Upper lobe of left lung (tissue), 6 donors: ENCODE data around the gene RCBTB2. TPM values are rescaled to one million over a fixed set of nuclear protein-coding genes. Genes with fewer than 3 reads are reported as not detected.

Source experiments
- ATAC-seq, 2 donors: fragments of 200-7000 bp; cut with Tn5 transposase; one replicate each; pipeline ENCODE4 v1.9.1; 2022; ENCODE audit warnings: mild to moderate bottlenecking in 2 of 2, moderate library complexity in 2 of 2; ENCODE audit not compliant: low FRiP score in 2 of 2
- DNase-seq, 2 donors: peaks; one replicate each; pipeline ENCODE4 v3.0.0-alpha.2; 2019 to 2020
- H3K27ac ChIP-seq, 4 donors: fragments of 200-600 bp; sonication (generic); one replicate each; pipeline ENCODE4 v1.5.1; 2016 to 2019
- H3K27me3 ChIP-seq, 4 donors: fragments of 200-600 bp; sonication (generic); one replicate each; pipeline ENCODE4 v1.5.1; 2017 to 2019
- H3K36me3 ChIP-seq, 4 donors: fragments of 200-600 bp; sonication (generic); one replicate each; pipeline ENCODE4 v1.5.1; 2016 to 2019
- H3K4me1 ChIP-seq, 4 donors: fragments of 200-600 bp; sonication (generic); one replicate each; pipeline ENCODE4 v1.5.1; 2018 to 2019
- H3K4me3 ChIP-seq, 4 donors: fragments of 200-600 bp; sonication (generic); one replicate each; pipeline ENCODE4 v1.5.1; 2017 to 2019; ENCODE audit warnings: mild to moderate bottlenecking in 2 of 4, moderate library complexity in 1 of 4
- H3K9me3 ChIP-seq, 4 donors: fragments of 200-600 bp; sonication (generic); one replicate each; pipeline ENCODE4 v1.5.1; 2018 to 2019
- EP300 ChIP-seq, 4 donors: sonication (generic); formaldehyde crosslinking; IDR thresholded peaks; one replicate each; pipeline ENCODE4 v1.5.1; 2017; ENCODE audit warnings: antibody characterized with exemption in 4 of 4, control low read depth in 2 of 4
- POLR2A ChIP-seq, 4 donors: fragments of 450-650 bp; IDR thresholded peaks; one replicate each; pipeline ENCODE4 v1.5.1; 2016 to 2017; ENCODE audit warnings: antibody characterized with exemption in 4 of 4, mild to moderate bottlenecking in 2 of 4
- POLR2AphosphoS5 ChIP-seq, 2 donors: sonication (generic); formaldehyde crosslinking; IDR thresholded peaks; one replicate each; pipeline ENCODE4 v1.5.1; 2017; ENCODE audit warnings: antibody characterized with exemption in 2 of 2
- WGBS, 2 donors: methylation state at CpG; one replicate each; pipeline ENCODE4 v1.1.5; 2017 to 2018; 5-methylcytosine and 5-hydroxymethylcytosine counted together
- total RNA-seq, 6 donors: library from RNA; depleted of rRNA in 4 of 6; stranded (reverse); fragments of >200 nt in 4 of 6; gene quantifications; one replicate each; pipeline versions ENCODE4 v1.1.0 to v1.2.1, GENCODE V29; 2016 to 2021
- TF ChIP-seq, protein P1 (sequence below), 6 experiments: fragments of 450-650 bp in 4 of 6; fragments of 200-600 bp in 2 of 6; sonication (generic) in 2 of 6; IDR thresholded peaks; one replicate each; pipeline ENCODE4 v1.5.1; 2016 to 2019; ENCODE audit warnings: antibody characterized with exemption in 6 of 6
- donor health status: DM: no; HTN: no; CAD: no; lungs with moderate emphysema.
- donor health status: DM: no; HTN: yes; CAD: no; lungs with severe emphysema.

The RCBTB2 gene
- total RNA-seq, 6 donors from 2014 or later: 5.5 to 17.0 (median 9.9) TPM

DNA sequence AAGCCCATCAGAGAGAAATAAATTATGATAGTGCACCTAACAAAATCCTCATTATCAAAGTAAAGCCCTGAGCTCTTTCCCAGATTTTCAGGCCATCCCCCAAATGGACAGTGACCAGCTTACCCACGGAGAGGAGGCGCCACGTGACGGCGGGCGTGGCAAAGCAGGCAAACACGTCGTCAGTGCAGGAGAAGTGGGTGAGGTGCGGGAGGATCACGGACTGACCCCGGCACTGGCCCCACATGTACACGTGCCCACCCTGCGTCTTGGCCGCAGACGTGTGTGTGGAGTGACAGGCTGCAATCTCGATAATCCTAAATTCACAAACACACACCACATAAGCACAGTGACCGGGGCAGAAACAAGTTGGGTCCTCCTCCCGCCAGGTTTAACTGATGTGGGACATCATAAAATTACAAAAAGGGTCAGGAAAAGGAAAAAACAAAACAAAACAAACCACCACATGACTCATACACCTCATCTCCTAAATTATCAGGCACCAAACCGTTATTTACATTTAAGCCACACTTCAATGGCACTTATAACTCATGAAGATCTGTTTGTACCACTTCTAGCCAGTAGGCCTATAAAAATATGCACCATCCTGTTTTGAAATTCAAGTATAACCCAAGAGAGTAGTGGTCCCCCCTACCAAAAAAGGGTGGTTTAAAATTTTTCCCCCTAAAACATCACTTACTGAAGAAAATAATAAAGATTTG lies 30.1 kb downstream of the RCBTB2 start:
- no peak for ATAC-seq
- DNase-seq: peak in 1 of 2 donors; percentile 76
- 90 to 94% methylated on average over 19 of the region's 19 CpGs for WGBS, 2 donors
- H3K4me3 ChIP-seq: no peak overlapping the region
- H3K27me3 ChIP-seq: no peaks in the 10 kb centered on the region
- H3K27ac ChIP-seq: no peak overlapping the region
- H3K9me3 ChIP-seq: no peaks in the 10 kb centered on the region
- H3K4me1 ChIP-seq: peaks cover 20 to 32% (median 25%) of the 10 kb centered on the region in 4 donors
- TF ChIP-seq POLR2A (IDR thresholded peaks at IDR 0.05) (no peak), EP300 (IDR thresholded peaks at IDR 0.05) (no peak), POLR2AphosphoS5 (IDR thresholded peaks at IDR 0.05) (no peak)
- TF ChIP-seq, protein P1, sequence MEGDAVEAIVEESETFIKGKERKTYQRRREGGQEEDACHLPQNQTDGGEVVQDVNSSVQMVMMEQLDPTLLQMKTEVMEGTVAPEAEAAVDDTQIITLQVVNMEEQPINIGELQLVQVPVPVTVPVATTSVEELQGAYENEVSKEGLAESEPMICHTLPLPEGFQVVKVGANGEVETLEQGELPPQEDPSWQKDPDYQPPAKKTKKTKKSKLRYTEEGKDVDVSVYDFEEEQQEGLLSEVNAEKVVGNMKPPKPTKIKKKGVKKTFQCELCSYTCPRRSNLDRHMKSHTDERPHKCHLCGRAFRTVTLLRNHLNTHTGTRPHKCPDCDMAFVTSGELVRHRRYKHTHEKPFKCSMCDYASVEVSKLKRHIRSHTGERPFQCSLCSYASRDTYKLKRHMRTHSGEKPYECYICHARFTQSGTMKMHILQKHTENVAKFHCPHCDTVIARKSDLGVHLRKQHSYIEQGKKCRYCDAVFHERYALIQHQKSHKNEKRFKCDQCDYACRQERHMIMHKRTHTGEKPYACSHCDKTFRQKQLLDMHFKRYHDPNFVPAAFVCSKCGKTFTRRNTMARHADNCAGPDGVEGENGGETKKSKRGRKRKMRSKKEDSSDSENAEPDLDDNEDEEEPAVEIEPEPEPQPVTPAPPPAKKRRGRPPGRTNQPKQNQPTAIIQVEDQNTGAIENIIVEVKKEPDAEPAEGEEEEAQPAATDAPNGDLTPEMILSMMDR (IDR thresholded peaks at IDR 0.05): no peak
- no peaks in the 10 kb centered on the region for H3K36me3 ChIP-seq

DNA sequence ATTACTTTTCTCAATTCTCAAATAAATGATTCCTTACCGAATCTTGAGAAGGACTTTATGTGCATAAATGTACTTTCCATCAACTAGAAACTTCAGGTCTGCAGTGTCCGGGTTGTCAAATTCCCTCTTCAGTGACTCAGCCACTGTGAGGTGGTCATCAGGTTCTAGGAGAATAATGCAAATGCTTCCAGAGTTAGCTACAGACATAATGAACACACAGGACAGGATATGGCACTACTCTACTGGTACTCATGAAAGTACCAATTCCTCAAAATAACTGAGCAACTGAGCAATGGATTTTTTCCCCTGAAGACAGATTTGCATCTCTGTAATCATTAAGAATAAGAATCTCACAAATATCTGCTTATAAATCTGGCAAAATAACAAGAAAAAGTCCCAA lies 31.2 kb downstream of the RCBTB2 start:
- ATAC-seq (no peak), DNase-seq (no peak)
- TF ChIP-seq EP300 (IDR thresholded peaks at IDR 0.05) (no peak), POLR2AphosphoS5 (IDR thresholded peaks at IDR 0.05) (no peak), POLR2A (IDR thresholded peaks at IDR 0.05) (no peak)
- TF ChIP-seq, protein P1 (IDR thresholded peaks at IDR 0.05): no peak
- no peaks in the 10 kb centered on the region for H3K9me3 ChIP-seq
- H3K36me3 ChIP-seq: no peaks in the 10 kb centered on the region
- H3K4me3 ChIP-seq: no peak overlapping the region
- WGBS, 2 donors: 88% methylated on average over 2 of the region's 2 CpGs
- H3K27ac ChIP-seq: peak overlapping the region in 2 of 4 donors; percentile 24 to 39
- H3K27me3 ChIP-seq: no peaks in the 10 kb centered on the region
- peaks cover 14 to 32% (median 23%) of the 10 kb centered on the region in 4 donors for H3K4me1 ChIP-seq

DNA sequence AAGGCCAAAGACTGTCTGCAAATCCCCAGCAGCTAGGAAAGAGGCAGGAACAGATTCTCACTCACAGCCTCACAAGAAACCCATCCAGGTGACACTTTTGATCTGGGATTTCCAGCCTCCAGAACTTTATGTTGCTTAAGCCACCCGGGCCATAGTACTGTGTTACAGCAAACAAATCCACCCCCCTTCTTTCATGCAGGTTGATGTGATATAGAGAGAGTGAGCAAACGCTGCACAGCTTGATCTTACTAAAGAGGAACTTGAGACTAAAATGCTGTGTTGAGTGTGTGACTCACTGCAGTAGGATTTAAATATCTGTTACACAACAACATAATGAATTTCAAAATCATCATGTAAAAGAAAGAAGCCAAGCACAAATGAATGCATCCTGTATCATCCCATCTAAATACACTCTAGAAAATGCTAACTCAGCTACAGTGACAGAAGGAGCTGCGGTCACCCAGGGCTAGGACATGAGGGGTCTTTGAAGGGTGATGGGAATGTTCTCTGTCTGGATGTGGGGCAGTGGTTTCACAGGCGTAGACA lies 32.2 kb downstream of the RCBTB2 start:
- DNase-seq (peak in 1 of 2 donors; percentile 70), ATAC-seq (peak; percentile 88 to 91)
- Histone ChIP-seq H3K4me3 (no peak overlapping the region), H3K27me3 (no peaks in the 10 kb centered on the region), H3K36me3 (no peaks in the 10 kb centered on the region), H3K4me1 (peaks cover 5 to 22% (median 15%) of the 10 kb centered on the region in 4 donors), H3K9me3 (no peaks in the 10 kb centered on the region), H3K27ac (peak overlapping the region; percentile 24 to 75 (median 60))
- TF ChIP-seq, protein P1 (IDR thresholded peaks at IDR 0.05): no peak
- TF ChIP-seq POLR2AphosphoS5 (IDR thresholded peaks at IDR 0.05) (peak; percentile 20 to 59), POLR2A (IDR thresholded peaks at IDR 0.05) (peak in 1 of 4 donors; percentile 40), EP300 (IDR thresholded peaks at IDR 0.05) (peak in 1 of 4 donors; percentile 18)
- 52 to 62% methylated on average over 4 of the region's 4 CpGs for WGBS, 2 donors

DNA sequence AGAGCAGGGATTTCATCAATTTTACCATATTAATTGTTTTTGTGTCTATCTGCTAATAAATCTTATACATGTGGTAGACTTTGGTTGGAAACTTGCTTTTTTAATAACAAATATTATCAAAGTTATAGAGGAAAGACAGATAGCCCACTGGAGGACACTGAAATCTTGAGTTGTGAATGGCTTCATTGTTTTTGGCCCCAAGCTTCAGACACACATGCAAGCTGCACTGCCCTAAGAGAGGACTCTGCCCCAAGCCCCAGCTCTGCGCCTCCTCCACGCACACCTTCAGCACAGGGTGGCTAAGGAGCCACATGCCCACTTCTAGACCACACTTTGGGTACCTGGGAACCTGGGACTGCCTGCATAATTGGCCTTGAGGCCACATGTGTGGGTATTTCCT lies 35.2 kb downstream of the RCBTB2 start:
- no peak for TF ChIP-seq EP300 (IDR thresholded peaks at IDR 0.05)
- TF ChIP-seq POLR2A (IDR thresholded peaks at IDR 0.05): no peak
- H3K36me3 ChIP-seq: no peaks in the 10 kb centered on the region
- no peaks in the 10 kb centered on the region for H3K9me3 ChIP-seq
- no peak overlapping the region for H3K27ac ChIP-seq
- ATAC-seq (no peak), DNase-seq (peak in 1 of 2 donors; percentile 24)
- no peak overlapping the region for H3K4me3 ChIP-seq
- peaks cover 19 to 29% (median 24%) of the 10 kb centered on the region in 4 donors for H3K4me1 ChIP-seq
- WGBS, 2 donors: 100% methylated on average over 2 of the region's 2 CpGs
- H3K27me3 ChIP-seq: no peaks in the 10 kb centered on the region

DNA sequence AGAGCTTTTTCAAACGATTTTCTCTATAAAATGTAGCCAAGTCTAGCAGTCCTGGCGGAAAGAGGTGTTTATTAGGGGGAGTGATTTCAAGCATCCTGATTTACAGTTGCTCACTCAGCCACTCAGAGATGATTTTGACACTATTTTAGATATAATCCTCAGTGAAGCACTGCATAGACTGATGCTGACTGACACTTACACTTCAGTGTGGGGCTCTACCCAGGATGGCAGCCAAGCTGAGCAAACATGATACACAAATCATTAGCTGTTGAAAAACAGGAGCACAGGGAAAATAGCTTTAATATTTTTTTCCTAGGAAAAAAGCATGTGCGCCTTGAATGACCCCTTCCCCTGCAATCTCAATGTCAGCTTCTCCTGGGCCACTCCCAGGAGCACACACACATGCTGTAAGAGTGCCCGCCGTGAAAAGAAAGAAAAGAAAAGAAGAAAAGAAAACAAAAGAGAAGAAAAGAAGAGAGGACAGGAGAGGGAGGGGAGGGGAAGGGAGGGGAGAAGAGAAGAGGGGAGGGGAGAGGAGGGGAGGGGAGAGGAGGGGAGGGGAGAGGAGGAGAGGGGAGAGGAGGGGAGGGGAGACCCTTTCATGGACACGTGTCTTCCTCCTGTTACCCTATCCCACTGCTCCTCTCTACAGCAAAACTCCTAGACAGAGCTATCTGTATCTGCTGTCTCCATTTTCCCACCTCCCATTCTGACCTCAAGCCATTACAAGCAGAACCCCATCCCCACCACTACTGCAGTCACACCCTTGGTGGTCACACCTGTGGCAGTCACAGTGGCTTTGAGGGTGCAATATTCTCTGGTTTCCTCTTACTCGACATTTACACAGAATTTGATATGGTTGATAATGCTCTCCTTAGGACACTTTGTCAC lies 36.4 kb downstream of the RCBTB2 start:
- WGBS, 2 donors: 69 to 83% methylated on average over 7 of the region's 7 CpGs
- no peak for DNase-seq
- no peak for ATAC-seq
- Histone ChIP-seq H3K4me3 (no peak overlapping the region), H3K27me3 (no peaks in the 10 kb centered on the region), H3K27ac (no peak overlapping the region), H3K4me1 (peaks cover 28 to 37% (median 31%) of the 10 kb centered on the region in 4 donors), H3K9me3 (no peaks in the 10 kb centered on the region), H3K36me3 (no peaks in the 10 kb centered on the region)
- TF ChIP-seq POLR2A (IDR thresholded peaks at IDR 0.05) (no peak), POLR2AphosphoS5 (IDR thresholded peaks at IDR 0.05) (no peak), EP300 (IDR thresholded peaks at IDR 0.05) (no peak)
- TF ChIP-seq, protein P1 (IDR thresholded peaks at IDR 0.05): no peak
